Left ventricle myocardium superior (tissue), 1 donor: ENCODE results near the gene TMEM30B. TPM values are rescaled to one million over a fixed set of nuclear protein-coding genes. Genes with fewer than 3 reads are reported as not detected.

Experiments
- ATAC-seq: fragments of 200-7000 bp; cut with Tn5 transposase; one replicate; pipeline ENCODE4 v1.9.1; 2020; ENCODE audit warnings: mild to moderate bottlenecking, moderate library complexity
- DNase-seq: peaks from one replicate; pipeline ENCODE4 v3.0.0-alpha.2; 2020
- intact Hi-C: fragments of 100-400 bp; cut with micrococcal nuclease; formaldehyde crosslinking; loops from one replicate; pipeline ENCODE4 v1.11.0; 2022
- total RNA-seq: library from RNA; stranded (reverse); fragmentation: NEBNext Ultra II Directional; extraction: Animal tissue kit (Norgen Biotek cat#: 25700); gene quantifications from one replicate; pipeline ENCODE4 v1.2.1, GENCODE V29; 2021
- donor health status: DM: no; HTN: yes; CAD: no; lungs with severe emphysema.

The TMEM30B gene
- total RNA-seq, 1 donor from 2014 or later: 0.42 TPM

GRCh38 chr14:61277232-61277631 lies 3.9 kb downstream of the TMEM30B start:
- DNase-seq (no peak), ATAC-seq (no peak)
- intact Hi-C loops: no loop called here

DNA sequence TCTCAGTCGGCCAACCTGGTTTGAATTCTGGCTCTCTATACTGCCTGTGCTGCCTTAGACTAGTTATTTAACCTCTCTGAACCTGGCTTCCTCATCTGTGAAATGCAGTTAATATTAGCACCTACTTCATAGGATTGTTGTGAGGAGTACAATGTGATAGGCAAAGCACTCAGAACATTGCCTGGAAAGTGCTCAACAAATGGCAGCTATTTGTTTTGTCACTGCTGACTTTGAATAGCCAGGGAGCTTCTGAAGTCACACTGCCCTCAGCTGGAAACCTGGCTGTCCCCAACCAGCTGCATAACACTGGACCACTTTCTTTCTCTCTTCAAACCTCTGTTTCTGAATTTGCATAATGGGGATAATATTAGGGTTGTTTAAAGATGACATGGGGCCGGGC lies 9.6 kb downstream of the TMEM30B start:
- DNase-seq (no peak), ATAC-seq (peak; percentile 80)
- intact Hi-C loops: no loop called here

DNA sequence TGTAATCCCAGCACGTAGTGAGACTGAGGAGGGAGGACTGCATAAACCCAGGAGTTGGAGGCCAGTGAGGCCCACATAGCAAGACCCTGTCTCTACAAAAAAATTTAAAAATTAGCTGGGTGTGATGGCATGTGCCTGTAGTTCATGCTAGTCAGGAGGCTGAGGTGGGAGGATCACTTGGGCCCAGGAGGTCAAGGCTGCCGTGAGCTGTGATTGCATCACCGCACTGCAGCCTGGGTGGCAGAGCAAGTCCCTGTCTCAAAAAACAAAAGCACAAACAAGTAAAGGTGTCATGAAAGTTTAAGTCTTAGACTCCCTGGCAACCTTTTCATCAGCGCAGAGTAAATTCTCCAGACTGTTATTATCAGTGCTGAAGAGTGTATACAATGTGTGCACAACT lies 10.4 kb downstream of the TMEM30B start:
- intact Hi-C loops: no loop called here
- ATAC-seq: no peak
- DNase-seq: no peak

- DNase-seq: peak; percentile 69
- intact Hi-C loops: no loop called here
- ATAC-seq: peak; percentile 82
These were observed 11.6 kb downstream of the TMEM30B start for GRCh38 chr14:61269321-61270083.

DNA sequence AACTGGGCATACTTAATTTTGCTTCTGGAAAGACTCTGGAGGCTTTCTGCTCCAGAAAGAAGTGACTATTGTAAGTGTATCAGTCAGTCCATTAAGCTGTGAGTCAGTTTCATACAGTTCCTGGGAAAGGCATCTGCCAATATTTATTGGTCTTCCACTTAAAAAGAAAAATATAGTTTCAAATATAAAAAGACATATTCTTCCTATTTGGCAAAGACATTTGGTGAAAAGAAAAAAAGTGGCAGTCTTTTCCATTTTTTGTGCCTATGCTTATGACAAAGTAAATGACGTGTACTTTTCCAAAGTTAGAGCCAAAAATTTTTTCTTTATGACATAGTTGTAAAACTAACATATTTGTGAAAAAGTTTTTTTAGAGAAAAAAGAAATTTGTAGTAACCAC lies 12.3 kb downstream of the TMEM30B start:
- ATAC-seq: no peak
- no peak for DNase-seq
- intact Hi-C loops: no loop called here

DNA sequence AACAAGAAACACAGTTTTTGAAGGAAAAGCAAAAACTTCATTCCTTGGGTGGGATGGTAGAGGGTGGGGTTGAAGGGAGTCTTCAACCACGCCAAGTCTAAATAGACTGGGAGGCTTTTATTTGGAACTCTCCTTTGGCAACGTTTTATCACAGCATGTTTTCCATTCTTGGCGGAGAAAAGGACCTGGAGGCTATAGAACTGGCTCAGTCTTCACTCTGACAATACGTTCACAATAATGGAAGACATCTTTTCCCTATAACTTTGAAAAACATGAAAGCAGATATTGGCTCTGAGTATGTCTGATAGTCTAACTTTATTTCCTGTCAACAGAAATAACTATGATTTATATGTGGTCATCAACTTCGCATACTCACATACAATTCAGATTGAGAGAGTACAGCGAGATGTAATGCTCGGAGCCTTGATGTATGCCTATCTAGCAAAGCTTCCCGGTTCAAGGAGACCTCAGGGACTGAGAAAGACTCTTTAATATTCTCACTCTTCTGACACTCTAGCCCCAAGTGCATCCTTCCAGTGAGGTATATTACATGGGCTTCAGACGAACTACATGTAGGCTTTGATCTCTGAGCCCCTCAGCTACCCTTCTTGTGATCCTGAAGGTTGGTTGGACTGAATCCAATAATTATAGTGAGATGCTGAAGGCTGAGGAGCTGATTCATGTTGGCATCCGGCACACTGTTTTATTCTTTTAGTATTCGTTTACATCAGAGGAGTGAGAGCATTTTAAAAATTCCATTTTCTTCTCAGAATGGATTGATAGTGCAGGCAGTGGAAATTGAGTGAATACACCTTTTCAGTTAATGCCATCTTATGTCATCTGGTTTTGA lies 14.0 kb downstream of the TMEM30B start:
- DNase-seq: no peak
- ATAC-seq: no peak
- intact Hi-C loops: no loop called here

DNA sequence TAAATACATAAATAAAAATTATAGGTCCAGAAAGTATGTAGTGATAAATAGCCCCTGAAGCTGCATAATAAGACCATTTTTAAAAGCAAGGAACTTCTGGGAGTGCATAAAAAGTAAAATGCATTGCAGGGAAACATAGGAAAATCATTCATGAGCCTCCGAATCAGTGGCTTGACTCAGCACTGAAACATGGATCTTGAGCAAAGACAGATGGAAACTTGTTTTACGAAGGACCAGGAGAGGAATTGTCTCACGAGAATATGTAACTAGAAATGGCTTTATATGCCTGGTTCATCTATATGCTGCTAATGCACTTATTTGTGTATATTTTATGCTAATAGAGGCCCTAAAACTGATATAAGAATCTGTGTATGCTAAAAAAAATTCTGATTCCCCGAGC lies 14.7 kb downstream of the TMEM30B start:
- ATAC-seq: no peak
- intact Hi-C loops: no loop called here

GRCh38 chr14:61264651-61265050 lies 16.5 kb downstream of the TMEM30B start:
- intact Hi-C loops: no loop called here
- ATAC-seq: no peak
- no peak for DNase-seq

More for the DNA sequence above, 14.7 kb downstream of the TMEM30B start:
- no peak for DNase-seq

DNA sequence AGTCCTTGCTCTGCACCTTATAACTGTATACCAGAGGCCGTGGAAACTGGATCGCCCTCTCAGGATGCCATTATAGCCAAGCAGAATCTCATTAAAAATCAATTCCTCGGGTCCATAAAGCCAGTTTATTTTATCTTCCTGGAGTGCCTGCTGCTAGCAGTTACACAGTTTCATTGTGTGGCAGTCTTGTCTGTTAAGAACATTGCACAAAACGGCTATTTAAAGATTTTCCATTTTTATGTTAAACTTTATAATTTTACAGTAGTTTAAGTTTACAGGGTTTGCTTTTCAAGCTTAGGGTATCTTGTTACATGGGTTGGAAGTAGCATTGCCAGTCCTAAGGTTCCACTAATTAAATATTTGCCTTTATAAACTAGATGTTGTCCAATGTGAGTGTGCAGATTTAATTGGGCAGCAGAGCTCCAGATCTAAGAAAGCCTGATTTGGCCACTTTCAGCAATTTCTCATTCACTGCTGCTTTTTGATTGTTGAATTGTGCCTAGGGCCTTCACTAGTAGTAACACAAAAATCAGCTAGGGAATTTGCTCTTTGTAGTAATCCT lies 17.0 kb downstream of the TMEM30B start:
- DNase-seq (no peak), ATAC-seq (no peak)
- intact Hi-C loops: no loop called here

DNA sequence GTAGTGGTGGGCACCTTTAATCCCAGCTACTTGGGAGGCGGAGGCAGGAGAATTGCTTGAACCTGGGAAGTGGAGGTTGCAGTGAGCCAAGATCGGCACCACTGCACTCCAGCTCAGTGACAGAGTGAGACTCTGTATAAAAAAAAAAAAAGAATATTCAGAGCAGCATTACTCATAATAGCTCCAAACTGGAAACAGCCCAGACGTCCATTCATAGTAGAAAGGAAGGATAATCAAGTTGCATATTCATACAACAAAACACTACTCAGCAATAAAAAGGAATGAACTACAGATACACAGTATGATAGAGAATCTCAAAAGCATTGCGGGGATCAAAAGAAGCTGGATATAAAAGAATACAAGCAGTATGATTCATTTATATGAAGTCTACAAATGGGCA lies 19.1 kb downstream of the TMEM30B start:
- intact Hi-C loops: no loop called here
- ATAC-seq (no peak), DNase-seq (no peak)

DNA sequence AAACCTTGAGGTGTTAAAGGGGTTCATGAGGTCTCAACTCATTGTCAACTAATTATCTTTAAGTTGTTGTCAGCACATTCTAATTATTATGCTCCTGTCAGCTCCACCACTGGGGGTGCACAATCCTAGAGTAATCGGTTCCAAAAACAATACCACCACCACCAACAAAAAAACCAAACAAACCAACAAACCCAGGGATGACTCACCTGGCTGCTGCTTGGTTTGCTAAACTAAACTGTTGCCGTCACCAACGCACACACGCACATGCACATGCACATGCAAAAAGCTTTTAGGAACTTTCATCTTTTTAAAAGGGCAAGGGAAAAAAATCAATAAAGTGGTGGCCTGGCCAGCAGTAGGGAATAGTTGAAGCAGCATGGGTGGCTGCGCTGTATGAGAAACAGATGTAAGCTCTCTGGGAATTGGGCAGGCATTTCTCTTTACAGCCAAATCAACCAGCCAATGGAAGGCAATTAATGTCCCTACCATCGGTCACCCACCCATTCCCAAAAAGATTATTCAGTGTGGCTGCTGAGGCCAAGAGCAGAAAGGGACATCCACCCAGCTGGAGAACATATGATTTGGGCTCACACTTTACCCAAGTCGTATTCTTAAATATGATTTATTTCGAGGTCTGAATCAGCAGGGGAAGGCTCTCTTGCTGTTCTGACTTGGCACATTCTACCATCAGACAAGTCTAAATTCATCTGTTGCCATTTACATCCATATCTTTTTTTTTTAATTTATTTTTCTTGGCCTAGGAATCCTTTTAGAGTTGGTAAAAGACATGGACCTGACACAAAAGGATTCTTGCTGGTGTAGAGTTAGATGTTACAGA lies 20.0 kb downstream of the TMEM30B start:
- intact Hi-C loops: no loop called here
- no peak for ATAC-seq

DNA sequence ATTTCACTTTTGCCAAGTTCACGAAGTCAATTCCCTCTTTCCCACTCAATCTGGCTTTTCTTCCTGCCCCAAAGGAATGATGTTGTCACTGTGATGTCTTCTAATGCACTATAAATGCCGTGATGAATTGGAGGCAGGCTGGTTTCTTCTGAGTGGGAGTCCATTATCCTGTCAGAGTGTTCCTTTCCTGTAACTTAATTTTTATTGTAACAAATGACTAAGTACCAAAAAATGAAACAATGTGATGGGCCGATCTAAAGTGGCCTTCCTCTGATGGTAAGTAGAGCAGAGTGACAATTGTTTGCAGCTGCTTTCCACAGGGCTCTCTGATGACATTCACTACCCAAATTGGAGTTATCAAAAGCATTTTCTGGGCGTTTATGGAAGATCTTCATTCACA lies 22.2 kb downstream of the TMEM30B start:
- ATAC-seq: no peak
- no peak for DNase-seq
- intact Hi-C loops: no loop called here

More for the DNA sequence above, 20.0 kb downstream of the TMEM30B start:
- DNase-seq: no peak

- ATAC-seq (no peak), DNase-seq (no peak)
- intact Hi-C loops: no loop called here
These were observed 23.6 kb downstream of the TMEM30B start for GRCh38 chr14:61257469-61258057.

DNA sequence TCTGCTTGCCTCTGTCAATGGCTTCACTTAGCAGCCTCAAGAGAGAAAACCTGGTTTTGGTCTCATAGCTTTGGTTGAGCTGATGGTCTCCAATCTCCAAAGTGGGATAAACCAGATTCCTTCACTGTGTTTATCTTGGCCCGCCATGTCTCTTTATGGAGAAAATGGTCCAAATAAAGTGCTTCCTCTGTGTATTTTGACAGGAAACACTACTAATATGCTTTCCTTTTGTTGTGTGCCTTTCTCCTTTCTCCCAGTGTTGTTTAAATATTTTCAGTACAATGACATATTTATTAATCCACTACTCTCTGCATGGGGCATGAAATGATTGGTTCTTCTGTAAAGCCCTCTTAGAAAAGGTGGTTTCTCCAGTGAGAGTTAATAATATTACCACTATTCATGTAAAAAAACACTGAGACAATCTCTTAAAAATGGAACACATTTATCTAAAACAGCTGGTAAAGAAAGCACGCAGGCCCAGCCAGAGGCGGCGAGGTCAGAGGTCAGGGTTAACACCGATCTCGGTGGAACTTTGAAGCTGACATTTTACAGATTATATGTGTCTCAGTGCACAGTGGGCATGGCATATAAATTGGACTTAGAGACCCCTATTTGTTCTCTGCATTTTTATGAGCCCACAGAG lies 24.2 kb downstream of the TMEM30B start:
- intact Hi-C loops: no loop called here
- ATAC-seq (no peak), DNase-seq (no peak)

- intact Hi-C loops: no loop called here
- no peak for DNase-seq
- no peak for ATAC-seq
These were observed 25.2 kb downstream of the TMEM30B start for GRCh38 chr14:61255968-61256367.

GRCh38 chr14:61254808-61255526 lies 26.2 kb downstream of the TMEM30B start:
- ATAC-seq (no peak), DNase-seq (no peak)
- intact Hi-C loops: no loop called here

DNA sequence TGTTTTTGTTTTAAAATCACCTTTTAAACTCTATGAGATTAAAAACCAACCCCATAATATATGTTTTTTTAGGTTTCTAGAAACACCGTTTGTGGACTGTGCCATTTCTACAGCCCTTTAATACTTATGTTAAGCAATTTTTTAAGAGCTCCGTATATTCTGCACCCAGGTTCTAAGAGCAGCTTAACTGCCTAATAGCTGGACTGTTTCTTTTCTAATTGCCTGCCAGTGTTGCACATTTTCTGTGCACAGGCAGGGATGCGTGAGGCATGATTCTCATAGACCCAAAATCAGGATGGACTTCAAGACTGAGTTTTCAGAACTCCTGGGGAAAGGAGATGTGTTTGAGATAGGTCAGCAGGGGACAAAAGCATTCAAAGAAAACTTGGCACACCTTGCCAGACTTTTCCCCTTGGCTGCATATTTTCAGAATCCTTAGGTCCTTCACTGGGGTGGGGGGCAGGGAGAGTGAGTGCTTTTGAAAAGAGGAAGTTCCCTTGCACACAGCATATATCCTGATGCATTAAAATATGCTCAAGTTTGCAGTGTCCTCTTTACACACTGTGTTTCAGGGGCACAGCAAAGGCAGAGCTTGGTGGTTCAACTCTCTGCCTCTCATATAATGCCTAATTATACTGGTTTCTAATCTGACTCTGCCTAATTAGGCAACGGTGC lies 27.9 kb downstream of the TMEM30B start:
- DNase-seq (no peak), ATAC-seq (no peak)
- intact Hi-C loops: loop anchor here (2.0 kb wide), 1 partner anchor 628 kb away; no protein-coding TSS in a partner anchor
